ENCODE data around the gene IRF8. TPM values are rescaled to one million over a fixed set of nuclear protein-coding genes. Genes with fewer than 3 reads are reported as not detected.
"Not testable (repeated sequence)": the region's sequence is repeated elsewhere in the genome, so short reads cannot be mapped to it uniquely, and the experiment has no call there.

IRF8 gene
- polyA plus RNA-seq, 1 donor = 35.4 TPM

- DNase-seq = no peak
- H3K4me3 ChIP-seq (ENCODE audit: low read length) = no peak overlapping the region
- H3K27ac ChIP-seq (ENCODE audit: low read length) = no peak overlapping the region
- WGBS (ENCODE audit: insufficient coverage, low lambda C conversion rate) = no CpG with 5 or more reads among the region's 7 CpGs
- no peaks in the 10 kb centered on the region for H3K9me3 ChIP-seq (ENCODE audit: control insufficient read depth, low read depth, low read length)
- no peaks in the 10 kb centered on the region for H3K36me3 ChIP-seq (ENCODE audit: control insufficient read depth, insufficient read depth, low read length)
- no peaks in the 10 kb centered on the region for H3K27me3 ChIP-seq (ENCODE audit: control insufficient read depth, insufficient read depth, low read length)
- no peaks in the 10 kb centered on the region for H3K4me1 ChIP-seq (ENCODE audit: control insufficient read depth, insufficient read depth, low read length)
Measured at GRCh38 chr16:85857406-85857805, 41.6 kb upstream of the IRF8 start.

GRCh38 chr16:85858571-85858970 is 40.4 kb upstream of the IRF8 start:
- H3K27me3 ChIP-seq (ENCODE audit: control insufficient read depth, insufficient read depth, low read length); DNase-seq; H3K4me1 ChIP-seq (ENCODE audit: control insufficient read depth, insufficient read depth, low read length); H3K9me3 ChIP-seq (ENCODE audit: control insufficient read depth, low read depth, low read length); H3K4me3 ChIP-seq (ENCODE audit: low read length); H3K36me3 ChIP-seq (ENCODE audit: control insufficient read depth, insufficient read depth, low read length); H3K27ac ChIP-seq (ENCODE audit: low read length): not testable (repeated sequence)
- no CpG with 5 or more reads among the region's 7 CpGs for WGBS (ENCODE audit: insufficient coverage, low lambda C conversion rate)

GRCh38 chr16:85858984-85859817 is 39.8 kb upstream of the IRF8 start:
- Histone ChIP-seq H3K36me3 (ENCODE audit: control insufficient read depth, insufficient read depth, low read length) (no peaks in the 10 kb centered on the region), H3K27ac (ENCODE audit: low read length) (no peak overlapping the region), H3K4me3 (ENCODE audit: low read length) (no peak overlapping the region), H3K4me1 (ENCODE audit: control insufficient read depth, insufficient read depth, low read length) (no peaks in the 10 kb centered on the region), H3K27me3 (ENCODE audit: control insufficient read depth, insufficient read depth, low read length) (no peaks in the 10 kb centered on the region), H3K9me3 (ENCODE audit: control insufficient read depth, low read depth, low read length) (no peaks in the 10 kb centered on the region)
- no peak for DNase-seq
- 88% methylated on average over 2 of the region's 16 CpGs for WGBS (ENCODE audit: insufficient coverage, low lambda C conversion rate)

GRCh38 chr16:85859818-85860125 is 39.2 kb upstream of the IRF8 start:
- Histone ChIP-seq H3K9me3 (ENCODE audit: control insufficient read depth, low read depth, low read length) (no peaks in the 10 kb centered on the region), H3K4me1 (ENCODE audit: control insufficient read depth, insufficient read depth, low read length) (no peaks in the 10 kb centered on the region), H3K36me3 (ENCODE audit: control insufficient read depth, insufficient read depth, low read length) (no peaks in the 10 kb centered on the region), H3K27me3 (ENCODE audit: control insufficient read depth, insufficient read depth, low read length) (no peaks in the 10 kb centered on the region), H3K27ac (ENCODE audit: low read length) (no peak overlapping the region), H3K4me3 (ENCODE audit: low read length) (no peak overlapping the region)
- no peak for DNase-seq
- WGBS (ENCODE audit: insufficient coverage, low lambda C conversion rate) = no CpG with 5 or more reads among the region's 7 CpGs

GRCh38 chr16:85860413-85861094 is 38.4 kb upstream of the IRF8 start:
- Histone ChIP-seq H3K27me3 (ENCODE audit: control insufficient read depth, insufficient read depth, low read length) (no peaks in the 10 kb centered on the region), H3K4me1 (ENCODE audit: control insufficient read depth, insufficient read depth, low read length) (no peaks in the 10 kb centered on the region), H3K9me3 (ENCODE audit: control insufficient read depth, low read depth, low read length) (no peaks in the 10 kb centered on the region), H3K36me3 (ENCODE audit: control insufficient read depth, insufficient read depth, low read length) (no peaks in the 10 kb centered on the region), H3K4me3 (ENCODE audit: low read length) (no peak overlapping the region), H3K27ac (ENCODE audit: low read length) (no peak overlapping the region)
- no CpG with 5 or more reads among the region's 12 CpGs for WGBS (ENCODE audit: insufficient coverage, low lambda C conversion rate)
- no peak for DNase-seq

- no CpG with 5 or more reads among the region's 16 CpGs for WGBS (ENCODE audit: insufficient coverage, low lambda C conversion rate)
- DNase-seq = no peak
Measured at GRCh38 chr16:85861095-85861825, 37.7 kb upstream of the IRF8 start.

GRCh38 chr16:85862476-85863383 is 36.2 kb upstream of the IRF8 start:
- WGBS (ENCODE audit: insufficient coverage, low lambda C conversion rate) = 100% methylated on average over 1 of the region's 19 CpGs
- no peak for DNase-seq
- H3K27ac ChIP-seq (ENCODE audit: low read length) = no peak overlapping the region

More at GRCh38 chr16:85861095-85861825, 37.7 kb upstream of the IRF8 start:
- H3K4me3 ChIP-seq (ENCODE audit: low read length) = no peak overlapping the region
- H3K36me3 ChIP-seq (ENCODE audit: control insufficient read depth, insufficient read depth, low read length) = no peaks in the 10 kb centered on the region
- H3K27me3 ChIP-seq (ENCODE audit: control insufficient read depth, insufficient read depth, low read length) = no peaks in the 10 kb centered on the region
- H3K27ac ChIP-seq (ENCODE audit: low read length) = no peak overlapping the region
- H3K4me1 ChIP-seq (ENCODE audit: control insufficient read depth, insufficient read depth, low read length) = no peaks in the 10 kb centered on the region
- H3K9me3 ChIP-seq (ENCODE audit: control insufficient read depth, low read depth, low read length) = no peaks in the 10 kb centered on the region

GRCh38 chr16:85863384-85863774 is 35.6 kb upstream of the IRF8 start:
- no peak overlapping the region for H3K4me3 ChIP-seq (ENCODE audit: low read length)
- no CpG with 5 or more reads among the region's 5 CpGs for WGBS (ENCODE audit: insufficient coverage, low lambda C conversion rate)
- no peak overlapping the region for H3K27ac ChIP-seq (ENCODE audit: low read length)

More at GRCh38 chr16:85862476-85863383, 36.2 kb upstream of the IRF8 start:
- no peaks in the 10 kb centered on the region for H3K9me3 ChIP-seq (ENCODE audit: control insufficient read depth, low read depth, low read length)
- H3K27me3 ChIP-seq (ENCODE audit: control insufficient read depth, insufficient read depth, low read length) = no peaks in the 10 kb centered on the region
- H3K36me3 ChIP-seq (ENCODE audit: control insufficient read depth, insufficient read depth, low read length) = no peaks in the 10 kb centered on the region
- H3K4me3 ChIP-seq (ENCODE audit: low read length) = no peak overlapping the region
- H3K4me1 ChIP-seq (ENCODE audit: control insufficient read depth, insufficient read depth, low read length) = no peaks in the 10 kb centered on the region

GRCh38 chr16:85864965-85865364 is 34.0 kb upstream of the IRF8 start:
- H3K4me1 ChIP-seq (ENCODE audit: control insufficient read depth, insufficient read depth, low read length) = no peaks in the 10 kb centered on the region
- H3K4me3 ChIP-seq (ENCODE audit: low read length) = no peak overlapping the region
- H3K9me3 ChIP-seq (ENCODE audit: control insufficient read depth, low read depth, low read length) = no peaks in the 10 kb centered on the region
- no peak overlapping the region for H3K27ac ChIP-seq (ENCODE audit: low read length)
- 100% methylated on average over 1 of the region's 1 CpG for WGBS (ENCODE audit: insufficient coverage, low lambda C conversion rate)
- peaks cover under 1% of the 10 kb centered on the region for H3K27me3 ChIP-seq (ENCODE audit: control insufficient read depth, insufficient read depth, low read length)
- no peak for DNase-seq
- H3K36me3 ChIP-seq (ENCODE audit: control insufficient read depth, insufficient read depth, low read length) = no peaks in the 10 kb centered on the region

More at GRCh38 chr16:85863384-85863774, 35.6 kb upstream of the IRF8 start:
- Histone ChIP-seq H3K27me3 (ENCODE audit: control insufficient read depth, insufficient read depth, low read length) (no peaks in the 10 kb centered on the region), H3K36me3 (ENCODE audit: control insufficient read depth, insufficient read depth, low read length) (no peaks in the 10 kb centered on the region), H3K9me3 (ENCODE audit: control insufficient read depth, low read depth, low read length) (no peaks in the 10 kb centered on the region), H3K4me1 (ENCODE audit: control insufficient read depth, insufficient read depth, low read length) (no peaks in the 10 kb centered on the region)
- DNase-seq = no peak

- Histone ChIP-seq H3K9me3 (ENCODE audit: control insufficient read depth, low read depth, low read length) (no peaks in the 10 kb centered on the region), H3K4me3 (ENCODE audit: low read length) (no peak overlapping the region), H3K4me1 (ENCODE audit: control insufficient read depth, insufficient read depth, low read length) (no peaks in the 10 kb centered on the region), H3K27me3 (ENCODE audit: control insufficient read depth, insufficient read depth, low read length) (peaks cover 4% of the 10 kb centered on the region), H3K27ac (ENCODE audit: low read length) (no peak overlapping the region), H3K36me3 (ENCODE audit: control insufficient read depth, insufficient read depth, low read length) (no peaks in the 10 kb centered on the region)
- DNase-seq = no peak
- no CpG with 5 or more reads among the region's 2 CpGs for WGBS (ENCODE audit: insufficient coverage, low lambda C conversion rate)
Measured at GRCh38 chr16:85867189-85867588, 31.8 kb upstream of the IRF8 start.
